Measurements from ENCODE around the gene GPR26. TPM values are rescaled to one million over a fixed set of nuclear protein-coding genes. Genes with fewer than 3 reads are reported as not detected.

Gene GPR26
- total and polyA plus RNA-seq, 2 of the 4 experiments (the other 2 are of a cell fraction): not detected

GRCh38 chr10:123743441-123744223 is 77.5 kb downstream of the GPR26 start:
- H2BK20ac ChIP-seq (ENCODE audit: low read depth, low read length): no peak overlapping the region
- no peak overlapping the region for H3K18ac ChIP-seq (ENCODE audit: low read depth, low read length)
- 8% methylated on average over 4 of the region's 13 CpGs; no CpG with 5 or more reads in 1 of the 2 experiments for WGBS, 2 experiments (ENCODE audit: extremely low coverage in 2 of 2, insufficient read length in 1 of 2)
- ATAC-seq (ENCODE audit: low read depth): no peak
- H3K23ac ChIP-seq (ENCODE audit: low read depth, low read length): no peak overlapping the region
- intact Hi-C loops (cut with micrococcal nuclease): no loop called here
- no peak for DNase-seq
- no peak for TF ChIP-seq MXI1 (IDR thresholded peaks at IDR 0.05; ENCODE audit: borderline replicate concordance, low read depth, low read length)
- TF ChIP-seq MAZ (IDR thresholded peaks at IDR 0.05; ENCODE audit: borderline replicate concordance, low read depth, low read length): no peak
- TF ChIP-seq POLR2A (IDR thresholded peaks at IDR 0.05; ENCODE audit: low read depth, low read length): no peak
- no peak for TF ChIP-seq BHLHE40 (IDR thresholded peaks at IDR 0.05; ENCODE audit: low read depth, low read length)
- TF ChIP-seq USF2 (IDR thresholded peaks at IDR 0.05; ENCODE audit: low read depth, low read length): no peak
- no peak for TF ChIP-seq MAFK (IDR thresholded peaks at IDR 0.05; ENCODE audit: low read depth, low read length)
- TF ChIP-seq SMC3 (IDR thresholded peaks at IDR 0.05; ENCODE audit: low read depth, low read length): no peak
- no peak for TF ChIP-seq FOS (IDR thresholded peaks at IDR 0.05; ENCODE audit: low read depth, low read length)
- TF ChIP-seq RCOR1 (IDR thresholded peaks at IDR 0.05; ENCODE audit: insufficient replicate concordance, low read length): no peak
- TF ChIP-seq CEBPB (IDR thresholded peaks at IDR 0.05; ENCODE audit: low read depth, low read length): no peak
- TF ChIP-seq RAD21 (IDR thresholded peaks at IDR 0.05; ENCODE audit: low read length): no peak
- TF ChIP-seq CHD1 (IDR thresholded peaks at IDR 0.05; ENCODE audit: low read depth, low read length): no peak
- no peak for TF ChIP-seq NFE2L2 (IDR thresholded peaks at IDR 0.05; ENCODE audit: low read depth, low read length)
- H2BK120ac ChIP-seq (ENCODE audit: low read depth, low read length): no peak overlapping the region
- H3K4me2 ChIP-seq (ENCODE audit: low read depth, low read length): no peak overlapping the region
- dilution Hi-C loops (cut with HindIII; ENCODE audit: low sequenced_read_pairs, unreplicated experiment): no loop called here
- no peaks in the 10 kb centered on the region for H3K4me1 ChIP-seq (ENCODE audit: control insufficient read depth, insufficient read depth, low read length)
- H3K4ac ChIP-seq (ENCODE audit: low read depth, low read length): no peak overlapping the region
- no peak overlapping the region for H3K14ac ChIP-seq (replicated peaks; ENCODE audit: low read depth, low read length)
- CTCF ChIA-PET: no interaction called here
- no peak overlapping the region for H2AK5ac ChIP-seq (ENCODE audit: low read depth, low read length)
- H4K91ac ChIP-seq (ENCODE audit: insufficient read depth, low read depth, low read length): no peak overlapping the region
- peaks cover 41% of the 10 kb centered on the region for H3K9me3 ChIP-seq (ENCODE audit: control insufficient read depth, insufficient read depth, low read length)
- H3K9me1 ChIP-seq (ENCODE audit: insufficient read depth, low read length): no peaks in the 10 kb centered on the region
- H3K56ac ChIP-seq (ENCODE audit: extremely low read depth, insufficient read depth, low read length): no peak overlapping the region
- no peak overlapping the region for H3K27ac ChIP-seq (ENCODE audit: insufficient read depth, low read length)
- H3K4me3 ChIP-seq (ENCODE audit: insufficient read depth, low read depth, low read length): no peak overlapping the region
- no peak overlapping the region for H2AFZ ChIP-seq (replicated peaks; ENCODE audit: low read length, poor library complexity)
- no peak overlapping the region for H3K9ac ChIP-seq (ENCODE audit: low read depth, low read length)
- H3K79me1 ChIP-seq (ENCODE audit: low read depth in 1 of 2, low read length in 2 of 2): no peaks in the 10 kb centered on the region
- POLR2A ChIA-PET (ENCODE audit: unreplicated experiment): no interaction called here
- H4K20me1 ChIP-seq (ENCODE audit: insufficient read depth, low read length): no peaks in the 10 kb centered on the region
- H2BK15ac ChIP-seq (ENCODE audit: low read depth, low read length): no peak overlapping the region
- H2AK9ac ChIP-seq (replicated peaks; ENCODE audit: low read depth, low read length, poor library complexity): no peak overlapping the region
- in situ Hi-C loops (cut with MboI; ENCODE audit: low sequenced_read_pairs): no loop called here
- no peak overlapping the region for H4K5ac ChIP-seq (ENCODE audit: low read depth, low read length)
- H2BK5ac ChIP-seq (ENCODE audit: low read depth, low read length, poor library complexity, severe bottlenecking): no peak overlapping the region
- H3K36me3 ChIP-seq (ENCODE audit: control insufficient read depth, insufficient read depth, low read length): no peaks in the 10 kb centered on the region
- H3K27me3 ChIP-seq (ENCODE audit: control insufficient read depth, insufficient read depth, low read length): no peaks in the 10 kb centered on the region
- BruUV-seq (replicated peaks): no TSS peak
- H4K8ac ChIP-seq (ENCODE audit: low read depth in 2 of 2, low read length in 2 of 2): no peak overlapping the region

Measured in IMR-90 (cell line).